Dermis lymphatic vessel endothelial cell (primary cell): Measurements from ENCODE around the gene TMEM271. TPM values are rescaled to one million over a fixed set of nuclear protein-coding genes. Genes with fewer than 3 reads are reported as not detected.

Experiments
- total RNA-seq: library from RNA; depleted of rRNA; stranded (reverse); fragments of >200 nt; gene quantifications from 2 replicates; pipeline ENCODE4 v1.2.1, GENCODE V29; 2014

The TMEM271 gene, protein sequence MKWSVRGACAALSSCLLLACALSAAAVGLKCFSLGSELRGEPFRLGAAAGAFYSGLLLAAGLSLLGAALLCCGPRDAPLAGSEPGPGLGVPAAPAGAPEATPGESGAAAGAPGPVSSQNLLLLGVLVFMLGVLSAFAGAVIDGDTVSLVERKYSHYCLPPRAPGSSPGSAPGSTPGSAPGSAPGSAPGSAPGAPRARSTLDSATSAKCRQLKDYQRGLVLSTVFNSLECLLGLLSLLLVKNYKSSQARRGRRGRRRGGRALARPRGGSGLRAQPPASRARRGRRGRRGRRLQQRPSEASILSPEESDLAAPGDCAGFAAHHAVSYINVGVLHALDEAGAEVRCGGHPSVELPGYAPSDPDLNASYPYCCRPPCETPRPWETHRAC
- total RNA-seq, result not detected in 2 replicates

DNA sequence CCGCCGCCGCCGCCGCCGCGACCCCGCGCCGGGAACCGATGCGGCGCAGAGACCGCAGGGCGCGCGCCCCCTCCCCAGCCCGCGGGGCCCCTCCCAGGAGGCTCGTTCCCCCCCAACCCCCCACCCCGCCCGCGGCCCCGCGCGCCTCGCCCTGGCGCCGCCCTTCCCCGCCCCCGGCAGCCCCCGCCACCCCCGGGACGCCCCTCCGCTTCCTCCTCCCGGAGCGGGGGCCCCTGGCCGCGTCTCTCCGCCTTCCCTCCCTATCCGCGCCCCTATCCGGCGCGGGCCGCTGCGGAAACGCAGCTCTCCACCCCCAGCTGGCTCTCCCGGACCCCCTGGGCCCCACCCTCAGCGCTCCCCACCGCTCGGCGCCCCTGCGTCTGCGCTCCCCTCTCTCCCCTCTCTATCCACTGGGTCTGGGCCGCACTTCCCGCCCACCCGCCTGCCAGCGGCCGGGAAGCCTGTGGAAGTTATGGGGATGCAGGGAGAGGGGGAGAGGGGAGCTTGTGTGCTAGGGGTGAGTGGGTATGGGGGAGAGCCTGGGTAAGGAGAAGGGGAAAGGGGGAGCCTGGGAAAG lies at the start of gene TMEM271:
TSS of gene TMEM271 (minus strand) at position 51 of the 577 bp plus-strand sequence. CDS start 233 bp downstream, outside the sequence.

GRCh38 chr4:624705-625590 lies 48.9 kb upstream of the TMEM271 start, which contains the start of gene PDE6B:
PDE6B (plus strand) TSS chr4:625573; CDS start chr4:625627, 54 bp downstream.

Other genes starting within 250 kb of the TMEM271 start
- 11.6 and 13.5 TPM in 2 replicates for gene ZNF141, start 238.5 kb downstream of the TMEM271 start, total RNA-seq
- 16.4 and 37.4 TPM in 2 replicates for gene ZNF721, start 77.1 kb downstream of the TMEM271 start, total RNA-seq
- gene PIGG, start 77.1 kb downstream of the TMEM271 start, total RNA-seq, result 41.0 and 42.0 TPM in 2 replicates
- gene PDE6B, start 49.3 kb upstream of the TMEM271 start, total RNA-seq, result 1.7 and 2.6 TPM in 2 replicates
- gene ATP5ME, start 98.0 kb upstream of the TMEM271 start, total RNA-seq, result 173 and 199 TPM in 2 replicates
- 15.2 and 19.4 TPM in 2 replicates for gene MYL5, start 98.2 kb upstream of the TMEM271 start, total RNA-seq
- 6.8 and 7.9 TPM in 2 replicates for gene SLC49A3, start 112.9 kb upstream of the TMEM271 start, total RNA-seq
- gene PCGF3, start 129.5 kb upstream of the TMEM271 start, total RNA-seq, result 43.2 and 47.7 TPM in 2 replicates
- gene CPLX1, start 249.8 kb upstream of the TMEM271 start, total RNA-seq, result 0.09 TPM in 1 of 2 replicates, not detected in the other